GM18526 (cell line): Measurements from ENCODE around the gene EXOC3L1.

Experiments
- POLR2A ChIP-seq: IDR thresholded peaks from 3 replicates; pipeline ENCODE4 v1.6.1; 2011; ENCODE audit not compliant: insufficient read length; ENCODE audit errors: extremely low read depth

Gene EXOC3L1

GRCh38 chr16:67206129-67206837 is 16.3 kb upstream of the EXOC3L1 start:
- TF ChIP-seq POLR2A = no peak

DNA sequence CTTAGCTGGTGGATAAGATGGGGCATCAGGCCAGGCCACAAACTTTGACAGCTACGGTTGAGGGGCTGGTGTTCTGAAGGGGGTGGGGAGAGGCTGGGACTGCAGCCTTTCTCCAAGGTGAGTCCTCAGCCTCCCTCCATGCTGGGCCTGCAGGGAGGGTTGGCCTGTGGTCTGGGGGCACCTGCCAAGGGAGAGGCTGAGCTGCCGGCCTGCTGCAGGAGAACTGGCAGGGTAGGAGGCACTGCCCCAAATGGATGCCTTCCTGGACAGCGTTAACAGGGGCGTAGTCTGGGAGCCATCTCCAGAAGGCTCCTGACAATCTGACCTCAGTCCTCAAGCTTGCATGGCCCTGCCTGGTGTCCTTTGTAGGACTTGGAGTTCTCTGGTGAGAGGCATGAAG is 14.1 kb upstream of the EXOC3L1 start:
- no peak for TF ChIP-seq POLR2A

DNA sequence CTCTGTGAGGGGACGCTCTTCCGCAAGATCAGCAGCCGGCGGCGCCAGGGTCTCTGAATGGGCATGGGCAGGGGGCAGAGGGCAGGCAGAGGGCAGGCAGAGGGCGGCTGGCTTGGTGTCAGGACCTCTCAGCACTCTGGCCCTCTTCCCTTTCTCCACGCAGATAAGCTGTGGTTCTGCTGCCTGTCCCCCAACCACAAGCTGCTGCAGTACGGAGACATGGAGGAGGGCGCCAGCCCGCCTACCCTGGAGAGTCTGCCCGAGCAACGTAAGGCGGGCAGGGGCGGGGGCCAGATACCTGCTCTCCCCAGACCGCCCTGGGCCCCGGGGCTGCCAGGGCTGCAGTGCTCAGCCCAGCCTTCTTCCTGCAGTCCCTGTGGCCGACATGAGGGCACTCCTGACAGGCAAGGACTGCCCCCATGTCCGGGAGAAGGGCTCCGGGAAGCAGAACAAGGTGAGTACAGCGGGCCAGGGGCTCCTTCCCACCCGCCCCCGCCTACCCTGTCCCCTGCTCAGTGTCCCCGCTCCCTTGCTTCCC is 13.1 kb upstream of the EXOC3L1 start:
- no peak for TF ChIP-seq POLR2A

- no peak for TF ChIP-seq POLR2A
These were observed 12.5 kb upstream of the EXOC3L1 start for GRCh38 chr16:67202426-67202825.

- TF ChIP-seq POLR2A = no peak
These were observed 11.7 kb upstream of the EXOC3L1 start for GRCh38 chr16:67201411-67202345.

DNA sequence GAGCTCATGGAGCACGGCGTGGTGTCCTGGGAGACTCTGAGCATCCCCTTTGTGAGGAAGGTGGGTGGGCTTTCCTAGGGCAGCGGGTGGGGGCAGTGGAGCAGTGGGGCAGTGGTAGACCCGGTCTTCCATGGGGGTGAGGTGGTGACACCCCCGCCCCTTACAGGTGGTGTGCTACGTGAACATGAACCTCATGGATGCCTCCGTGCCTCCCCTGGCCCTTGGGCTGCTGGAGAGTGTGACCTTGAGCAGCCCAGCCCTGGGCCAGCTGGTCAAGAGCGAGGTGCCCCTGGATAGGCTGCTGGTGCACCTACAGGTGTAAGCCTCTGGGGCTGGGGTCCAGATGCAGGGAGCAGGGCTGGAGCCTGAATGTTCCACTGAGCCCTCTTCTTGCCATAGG is 10.6 kb upstream of the EXOC3L1 start:
- no peak for TF ChIP-seq POLR2A

DNA sequence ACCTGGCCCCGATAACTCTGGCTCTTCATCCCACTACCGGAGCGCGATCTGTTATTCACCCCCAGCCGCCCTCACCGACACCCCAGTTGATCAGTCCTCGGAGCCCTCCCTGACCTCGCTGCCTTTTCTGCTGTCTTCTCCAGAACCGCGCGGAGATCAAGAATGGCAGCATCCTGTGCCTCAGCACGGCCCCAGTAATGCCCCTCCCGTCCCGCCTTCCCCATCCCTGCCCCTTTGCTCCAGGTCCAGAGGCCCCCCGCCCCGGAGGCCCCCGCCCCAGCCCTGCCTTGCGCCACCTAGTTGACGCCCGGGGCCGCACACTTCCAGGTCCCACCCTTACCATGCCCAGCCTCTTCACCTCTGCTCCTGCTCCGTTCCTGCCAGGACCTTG is 9.9 kb upstream of the EXOC3L1 start:
- no peak for TF ChIP-seq POLR2A

DNA sequence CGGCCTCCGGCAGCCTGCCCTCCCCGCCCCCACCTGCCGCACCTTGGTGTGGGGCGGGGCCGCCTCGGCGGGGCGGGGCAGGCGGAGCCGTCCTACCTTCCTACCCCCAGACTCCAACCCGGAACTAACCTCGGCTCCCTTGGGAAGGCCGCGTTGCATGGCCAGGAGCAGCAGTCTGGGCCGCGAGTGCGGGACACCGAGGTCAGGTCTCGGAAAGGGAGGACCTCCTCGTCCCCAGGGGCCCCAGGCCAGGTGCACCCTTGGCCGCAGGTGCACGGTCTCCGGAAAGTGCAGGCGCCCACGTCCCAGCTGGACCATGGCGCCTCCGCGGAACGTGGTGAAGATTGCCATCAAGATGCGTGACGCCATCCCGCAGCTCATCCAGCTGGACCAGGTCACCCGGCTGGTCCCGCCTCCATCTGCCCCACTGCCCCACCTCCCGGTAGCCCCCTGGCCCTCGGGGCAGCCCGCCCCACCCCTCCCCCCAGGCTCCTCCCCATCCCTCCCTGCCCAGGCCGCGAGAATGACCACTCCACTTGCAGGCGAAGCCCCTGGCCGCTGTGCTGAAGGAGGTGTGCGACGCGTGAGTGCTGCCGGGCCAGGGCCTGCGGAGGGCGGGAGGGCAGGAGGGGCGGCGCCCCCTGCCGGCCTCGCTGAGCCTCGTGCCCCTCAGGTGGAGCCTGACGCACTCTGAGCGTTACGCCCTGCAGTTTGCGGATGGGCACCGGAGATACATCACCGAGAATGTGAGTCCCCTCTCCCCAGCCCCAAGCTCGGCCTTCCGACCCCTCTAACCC is 9.3 kb upstream of the EXOC3L1 start, which contains the start of gene ELMO3:
ELMO3 (plus strand) TSS at position 121 of the 797 bp plus-strand sequence; CDS start at position 317, 196 bp downstream.
- TF ChIP-seq POLR2A = no peak

DNA sequence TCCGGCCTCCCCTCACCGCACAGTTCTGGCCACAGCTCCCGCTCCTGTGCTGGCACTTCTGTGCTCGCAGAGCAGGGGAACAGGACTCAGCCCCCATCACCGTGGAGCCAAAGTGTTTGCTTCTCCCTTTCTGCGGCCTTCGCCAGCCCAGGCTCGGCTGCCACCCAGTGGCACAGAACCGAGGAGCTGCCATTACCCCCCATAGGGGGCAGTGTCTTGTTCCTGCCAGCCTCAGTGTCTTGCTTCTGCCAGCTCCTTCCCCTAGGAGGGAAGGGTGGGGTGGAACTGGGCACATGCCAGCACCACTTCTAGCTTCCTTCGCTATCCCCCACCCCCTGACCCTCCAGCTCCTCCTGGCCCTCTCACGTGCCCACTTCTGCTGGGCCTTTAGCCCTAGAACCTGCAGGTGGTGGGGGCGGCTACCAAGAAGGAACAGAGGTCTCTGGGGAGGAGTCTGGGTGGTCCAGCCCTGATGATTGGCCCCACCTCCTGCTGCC is 8.3 kb upstream of the EXOC3L1 start:
- TF ChIP-seq POLR2A = no peak

- TF ChIP-seq POLR2A = no peak
These were observed 7.8 kb upstream of the EXOC3L1 start for GRCh38 chr16:67197704-67198103.

DNA sequence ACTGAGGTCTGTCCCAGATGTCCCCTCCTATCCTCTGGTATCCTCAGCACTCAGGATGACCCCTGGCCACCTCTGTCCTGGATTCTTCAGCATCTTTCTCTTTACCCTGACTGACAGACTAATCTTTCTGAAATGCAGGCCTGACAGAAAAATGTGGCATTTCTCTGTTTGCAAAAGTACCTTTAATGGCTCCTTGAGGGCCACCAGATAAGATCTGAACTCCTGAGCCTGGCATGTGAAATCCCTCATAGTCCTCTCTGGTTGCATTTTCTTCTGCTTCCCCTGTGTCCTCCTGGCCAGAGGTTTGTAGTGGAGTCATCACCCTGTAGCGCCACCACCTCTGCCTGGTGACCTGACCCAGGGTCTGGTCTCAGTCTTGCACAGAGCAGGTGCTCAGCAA is 6.9 kb upstream of the EXOC3L1 start:
- no peak for TF ChIP-seq POLR2A

DNA sequence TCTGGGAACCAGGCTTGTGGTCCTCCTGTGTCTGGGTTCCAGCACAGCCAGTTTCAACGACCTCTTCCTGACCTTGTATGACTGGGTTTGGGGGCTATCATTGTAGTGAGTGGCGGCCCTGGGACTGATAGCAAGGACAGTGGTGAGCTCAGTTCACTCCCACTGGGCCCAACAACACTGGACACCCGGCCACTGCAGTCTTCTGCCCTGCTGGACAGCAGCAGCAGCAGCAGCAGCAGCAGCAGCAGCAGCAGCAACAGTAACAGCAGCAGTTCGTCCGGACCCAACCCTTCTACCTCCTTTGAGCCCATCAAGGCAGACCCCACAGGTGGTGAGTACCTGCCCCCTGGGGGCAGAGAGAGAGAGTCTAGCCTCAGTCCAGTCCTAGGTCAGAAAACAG is 5.7 kb upstream of the EXOC3L1 start:
- TF ChIP-seq POLR2A = no peak

DNA sequence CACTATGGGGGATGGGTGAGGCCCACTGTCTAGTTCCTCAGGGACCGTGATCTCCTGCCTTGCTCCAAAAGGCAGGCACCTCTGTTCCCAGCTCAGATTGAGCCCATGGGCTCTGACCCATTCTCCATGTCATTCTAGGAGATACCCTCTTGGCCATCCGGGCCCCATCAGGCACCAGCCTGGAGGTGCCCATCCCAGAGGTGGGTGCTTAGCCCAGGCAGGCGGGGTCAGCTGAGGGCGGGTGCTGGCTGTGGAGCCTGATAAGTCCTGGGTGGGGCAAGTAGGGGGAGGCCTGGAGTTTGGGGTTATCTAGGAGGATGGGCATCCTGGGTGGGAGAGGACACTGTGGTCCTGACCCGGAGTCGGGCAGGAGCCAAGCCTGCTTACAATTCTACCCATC is 4.3 kb upstream of the EXOC3L1 start:
- no peak for TF ChIP-seq POLR2A

DNA sequence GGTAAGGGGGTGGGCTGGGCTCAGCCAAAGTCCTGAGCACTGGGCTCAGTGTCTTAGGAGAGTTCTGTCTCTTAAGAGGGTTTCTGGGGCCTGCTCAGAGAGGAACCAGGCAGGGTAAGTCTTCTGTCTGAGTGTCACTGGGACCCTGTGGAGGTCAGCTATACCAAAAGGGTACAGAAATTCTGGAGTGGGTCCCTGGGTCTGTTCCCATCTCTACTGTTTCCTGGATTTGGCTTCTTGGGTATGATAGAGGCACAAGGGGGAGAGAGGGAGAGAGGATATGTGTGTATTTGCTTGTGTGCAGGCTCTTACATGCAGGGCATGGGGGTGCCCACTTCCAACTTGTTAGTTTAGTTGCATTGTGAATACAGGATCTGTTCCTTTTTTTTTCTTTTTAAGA is 3.6 kb upstream of the EXOC3L1 start:
- TF ChIP-seq POLR2A = no peak

DNA sequence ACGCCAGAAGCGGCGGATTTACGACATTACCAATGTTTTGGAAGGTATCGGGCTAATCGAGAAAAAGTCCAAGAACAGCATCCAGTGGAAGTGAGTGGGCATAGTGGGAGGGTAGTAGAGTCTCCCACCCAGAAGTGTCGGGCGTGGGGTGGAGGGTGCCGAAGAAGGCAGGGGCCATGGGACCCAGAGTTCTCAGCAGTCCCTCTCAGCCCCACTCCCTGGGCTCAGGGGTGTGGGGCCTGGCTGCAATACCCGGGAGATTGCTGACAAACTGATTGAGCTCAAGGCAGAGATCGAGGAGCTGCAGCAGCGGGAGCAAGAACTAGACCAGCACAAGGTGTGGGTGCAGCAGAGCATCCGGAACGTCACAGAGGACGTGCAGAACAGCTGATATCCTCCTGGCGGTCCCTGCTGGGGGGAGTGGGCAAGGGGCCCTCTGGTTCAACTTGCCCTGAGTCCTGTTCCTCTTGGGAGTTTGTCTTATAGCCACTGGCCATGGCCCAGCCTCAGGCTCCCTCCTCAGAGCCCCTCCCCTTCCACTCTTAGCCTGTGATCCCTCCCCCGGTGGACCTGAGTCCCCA is 2.9 kb upstream of the EXOC3L1 start:
- no peak for TF ChIP-seq POLR2A
